ENCODE results near the gene IL4R. TPM values are rescaled to one million over a fixed set of nuclear protein-coding genes. Genes with fewer than 3 reads are reported as not detected.

The IL4R gene
- polyA plus RNA-seq, 1 donor from 2014 or later, result 0.07 TPM

GRCh38 chr16:27298132-27298531, 15.6 kb upstream of the IL4R start:
- no peaks in the 10 kb centered on the region for H3K27me3 ChIP-seq (ENCODE audit: insufficient read depth, low read depth, low read length)
- no peaks in the 10 kb centered on the region for H4K20me1 ChIP-seq (ENCODE audit: insufficient read depth)
- no peak overlapping the region for H3K9ac ChIP-seq (ENCODE audit: low read length)
- no peaks in the 10 kb centered on the region for H3K9me3 ChIP-seq (ENCODE audit: low read length)
- H3F3A ChIP-seq (ENCODE audit: insufficient read depth, low read length, poor library complexity, severe bottlenecking), result no peaks in the 10 kb centered on the region
- no peaks in the 10 kb centered on the region for H3K36me3 ChIP-seq (ENCODE audit: insufficient read depth, low read length)
- H3K4me3 ChIP-seq (ENCODE audit: low read length), result no peak overlapping the region
- TF ChIP-seq EP300 (conservative IDR thresholded peaks at IDR 0.05; ENCODE audit: poor library complexity, severe bottlenecking) (no peak), MXI1 (conservative IDR thresholded peaks at IDR 0.05; ENCODE audit: poor library complexity, severe bottlenecking) (no peak), RAD21 (conservative IDR thresholded peaks at IDR 0.05) (no peak)
- no peaks in the 10 kb centered on the region for H3K79me2 ChIP-seq (replicated peaks; ENCODE audit: insufficient read depth, low read length)
- H2AFZ ChIP-seq (ENCODE audit: low read depth, low read length), result no peak overlapping the region
- H3K27ac ChIP-seq (ENCODE audit: low read length), result no peak overlapping the region
- H3K9me2 ChIP-seq (ENCODE audit: insufficient read depth, low read length), result no peaks in the 10 kb centered on the region
- H3K4me2 ChIP-seq (ENCODE audit: low read length), result no peak overlapping the region

GRCh38 chr16:27301236-27301861, 12.4 kb upstream of the IL4R start:
- TF ChIP-seq POLR2AphosphoS5 (IDR thresholded peaks at IDR 0.05) (no peak), RAD21 (conservative IDR thresholded peaks at IDR 0.05) (no peak), EP300 (conservative IDR thresholded peaks at IDR 0.05; ENCODE audit: poor library complexity, severe bottlenecking) (no peak), SMC3 (conservative IDR thresholded peaks at IDR 0.05; ENCODE audit: poor library complexity) (no peak), CTCF (IDR thresholded peaks at IDR 0.05; ENCODE audit: poor library complexity, severe bottlenecking) (no peak), EZH2 (IDR thresholded peaks at IDR 0.05; ENCODE audit: borderline replicate concordance, insufficient read depth, low read length, poor library complexity, severe bottlenecking) (no peak), TAF1 (IDR thresholded peaks at IDR 0.05; ENCODE audit: low read depth) (no peak), REST (IDR thresholded peaks at IDR 0.05; ENCODE audit: borderline replicate concordance) (no peak), MXI1 (conservative IDR thresholded peaks at IDR 0.05; ENCODE audit: poor library complexity, severe bottlenecking) (no peak)
- H3K36me3 ChIP-seq (ENCODE audit: insufficient read depth, low read length), result no peaks in the 10 kb centered on the region
- no peaks in the 10 kb centered on the region for H3K27me3 ChIP-seq (ENCODE audit: insufficient read depth, low read depth, low read length)
- no peaks in the 10 kb centered on the region for H3K79me2 ChIP-seq (replicated peaks; ENCODE audit: insufficient read depth, low read length)
- no peaks in the 10 kb centered on the region for H4K20me1 ChIP-seq (ENCODE audit: insufficient read depth)
- H3K9me2 ChIP-seq (ENCODE audit: insufficient read depth, low read length), result no peaks in the 10 kb centered on the region
- no peaks in the 10 kb centered on the region for H3K9me3 ChIP-seq (ENCODE audit: low read length)
- H3K4me2 ChIP-seq (ENCODE audit: low read length), result no peak overlapping the region
- H2AFZ ChIP-seq (ENCODE audit: low read depth, low read length), result no peak overlapping the region
- no peak overlapping the region for H3K9ac ChIP-seq (ENCODE audit: low read length)
- no peak overlapping the region for H3K4me3 ChIP-seq (ENCODE audit: low read length)
- H3F3A ChIP-seq (ENCODE audit: insufficient read depth, low read length, poor library complexity, severe bottlenecking), result no peaks in the 10 kb centered on the region
- no peak overlapping the region for H3K27ac ChIP-seq (ENCODE audit: low read length)
